A549 (cell line): ENCODE results near the gene POLR1F.

ENCODE experiments used
- CHD2 ChIP-seq: fragments of 150-350 bp; IDR thresholded peaks from 2 replicates; pipeline ENCODE4 v1.6.1; 2014; ENCODE audit warnings: low read length; ENCODE audit not compliant: partially characterized antibody
- CHD4 ChIP-seq: fragments of 200-600 bp; sonication (generic); IDR thresholded peaks from 2 replicates; pipeline ENCODE4 v1.6.1; 2016; ENCODE audit warnings: antibody characterized with exemption, mild to moderate bottlenecking, borderline replicate concordance
- CTCF ChIP-seq: fragments of >200 bp; sonication (Bioruptor Twin); formaldehyde crosslinking; IDR thresholded peaks from 3 replicates; pipeline ENCODE4 v1.5.1; 2016
- ESRRA ChIP-seq: fragments of 150-350 bp; IDR thresholded peaks from 2 replicates; pipeline ENCODE4 v1.6.1; 2014; ENCODE audit warnings: mild to moderate bottlenecking, low read length, borderline replicate concordance
- KDM1A ChIP-seq: fragments of 200-600 bp; sonication (generic); IDR thresholded peaks from 2 replicates; pipeline ENCODE4 v1.6.1; 2016; ENCODE audit warnings: low read depth, mild to moderate bottlenecking
- MAX ChIP-seq: IDR thresholded peaks from 2 replicates; pipeline ENCODE4 v1.6.1; 2012
- POLR2A ChIP-seq: IDR thresholded peaks from 2 replicates; pipeline ENCODE4 v1.6.1; 2012; ENCODE audit warnings: mild to moderate bottlenecking, low read length
- RCOR1 ChIP-seq: fragments of 150-350 bp; IDR thresholded peaks from 2 replicates; pipeline ENCODE4 v1.6.1; 2014; ENCODE audit warnings: antibody characterized with exemption, low read length, low read depth

- TF ChIP-seq CTCF: no peak
- no peak for TF ChIP-seq RCOR1
- TF ChIP-seq CHD2: no peak
- no peak for TF ChIP-seq CHD4
- TF ChIP-seq ESRRA: no peak
- TF ChIP-seq KDM1A: no peak
- no peak for TF ChIP-seq POLR2A
- no peak for TF ChIP-seq MAX
These were observed 11.9 kb downstream of the POLR1F start for GRCh38 chr7:19696926-19697325.
